ENCODE data around the gene KAZN.

Gene KAZN

GRCh38 chr1:15100880-15101760 is 502.6 kb downstream of the KAZN start:
- in situ Hi-C loops (cut with HindIII; ENCODE audit: low sequenced_read_pairs): no loop called here
- DNase-seq (ENCODE audit: low read depth): no peak
- no peak overlapping the region for H3K4me3 ChIP-seq (ENCODE audit: low read depth, low read length)
- no peak for TF ChIP-seq CTCF (IDR thresholded peaks at IDR 0.05; ENCODE audit: low read depth, low read length, missing control alignments)

- no peak for DNase-seq (ENCODE audit: low read depth)
- in situ Hi-C loops (cut with HindIII; ENCODE audit: low sequenced_read_pairs): no loop called here
- TF ChIP-seq CTCF (IDR thresholded peaks at IDR 0.05; ENCODE audit: low read depth, low read length, missing control alignments): no peak
- H3K4me3 ChIP-seq (ENCODE audit: low read depth, low read length): no peak overlapping the region
These were observed 503.3 kb downstream of the KAZN start for GRCh38 chr1:15101801-15102200.

DNA sequence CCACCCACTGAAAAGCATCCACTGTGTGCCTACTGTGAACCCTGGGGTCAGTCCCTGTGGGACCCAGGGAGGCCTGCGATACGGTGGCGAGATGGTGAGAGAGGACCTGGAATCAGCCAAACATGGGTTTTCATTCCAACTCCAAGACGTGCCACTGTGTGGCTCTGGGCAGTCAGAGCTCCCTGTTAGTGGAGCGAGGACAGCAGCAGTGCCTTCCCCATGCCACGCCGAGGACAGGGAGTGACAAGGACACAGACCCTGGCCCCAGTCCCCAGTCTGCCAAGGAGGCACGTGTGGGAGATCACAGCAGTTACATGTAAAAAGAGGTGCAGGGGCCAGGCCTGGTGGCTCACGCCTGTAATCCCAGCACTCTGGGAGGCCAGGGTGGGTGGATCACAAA is 504.2 kb downstream of the KAZN start:
- no peak for TF ChIP-seq CTCF (IDR thresholded peaks at IDR 0.05; ENCODE audit: low read depth, low read length, missing control alignments)
- DNase-seq (ENCODE audit: low read depth): no peak
- H3K4me3 ChIP-seq (ENCODE audit: low read depth, low read length): no peak overlapping the region
- in situ Hi-C loops (cut with HindIII; ENCODE audit: low sequenced_read_pairs): no loop called here

DNA sequence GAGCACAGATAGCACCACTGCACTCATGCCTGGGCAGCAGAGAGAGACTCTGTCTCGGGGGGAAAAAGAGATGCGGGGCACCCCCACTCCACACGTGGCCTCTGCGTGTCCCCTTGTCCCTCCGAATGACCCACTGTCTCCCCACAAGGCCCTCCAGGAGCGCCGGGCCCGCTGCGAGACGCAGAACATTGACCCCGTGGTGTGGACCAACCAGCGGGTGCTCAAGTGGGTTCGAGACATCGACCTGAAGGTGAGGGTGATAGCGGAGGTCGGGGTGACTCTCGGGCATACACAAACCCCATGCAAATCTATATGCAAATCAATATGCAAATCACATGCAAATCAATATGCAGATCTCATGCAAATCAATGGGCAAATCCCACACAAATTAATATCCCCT is 504.7 kb downstream of the KAZN start:
- no peak overlapping the region for H3K4me3 ChIP-seq (ENCODE audit: low read depth, low read length)
- no peak for TF ChIP-seq CTCF (IDR thresholded peaks at IDR 0.05; ENCODE audit: low read depth, low read length, missing control alignments)
- in situ Hi-C loops (cut with HindIII; ENCODE audit: low sequenced_read_pairs): no loop called here
- no peak for DNase-seq (ENCODE audit: low read depth)

DNA sequence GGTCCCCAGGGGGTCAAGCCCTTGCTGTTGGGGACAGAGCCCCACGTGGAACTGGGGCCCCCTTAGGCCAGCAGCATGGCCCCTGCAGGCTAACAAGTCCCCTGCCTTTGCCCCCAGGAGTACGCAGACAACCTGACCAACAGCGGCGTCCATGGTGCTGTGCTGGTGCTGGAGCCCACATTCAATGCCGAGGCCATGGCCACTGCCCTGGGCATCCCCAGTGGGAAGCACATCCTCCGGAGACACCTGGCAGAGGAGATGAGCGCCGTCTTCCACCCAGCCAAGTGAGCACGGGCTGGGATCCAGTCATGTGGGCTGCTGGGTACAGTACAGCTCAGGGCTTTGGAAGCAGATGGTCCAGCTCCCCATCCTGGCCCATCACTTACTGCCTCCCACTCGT is 505.4 kb downstream of the KAZN start:
- H3K4me3 ChIP-seq (ENCODE audit: low read depth, low read length): no peak overlapping the region
- TF ChIP-seq CTCF (IDR thresholded peaks at IDR 0.05; ENCODE audit: low read depth, low read length, missing control alignments): no peak
- in situ Hi-C loops (cut with HindIII; ENCODE audit: low sequenced_read_pairs): no loop called here
- DNase-seq (ENCODE audit: low read depth): no peak

DNA sequence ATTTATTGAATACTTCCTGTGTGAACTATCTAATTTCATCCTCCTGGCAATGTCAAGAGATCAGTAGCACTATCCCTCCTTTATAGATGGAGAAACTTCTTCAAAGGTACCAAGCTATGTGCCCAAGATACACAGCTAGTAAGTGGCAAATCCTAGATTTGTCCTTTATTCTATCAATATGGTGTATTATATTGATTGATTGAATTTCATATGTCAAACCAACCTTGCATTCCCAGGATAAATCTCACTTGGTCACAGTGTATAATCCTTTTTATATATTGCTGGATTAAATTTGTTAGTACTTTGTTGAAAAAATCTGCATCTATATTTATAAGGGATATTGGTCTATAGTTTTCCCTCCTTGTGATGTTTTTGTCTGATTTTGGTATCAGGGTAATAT is 506.3 kb downstream of the KAZN start:
- in situ Hi-C loops (cut with HindIII; ENCODE audit: low sequenced_read_pairs): no loop called here
- no peak for DNase-seq (ENCODE audit: low read depth)
- no peak for TF ChIP-seq CTCF (IDR thresholded peaks at IDR 0.05; ENCODE audit: low read depth, low read length, missing control alignments)
- no peak overlapping the region for H3K4me3 ChIP-seq (ENCODE audit: low read depth, low read length)

All from astrocyte of the cerebellum (primary cell).